Stomach (tissue), 9 donors: ENCODE data around the gene NTHL1. TPM values are rescaled to one million over a fixed set of nuclear protein-coding genes. Genes with fewer than 3 reads are reported as not detected.

Experiments used
- DNase-seq, 2 donors: peaks; one replicate each; pipeline versions ENCODE4 v3.0.0 to v3.0.0-alpha.2; 2013 to 2019
- H3K27ac ChIP-seq, 5 donors: fragments of 200-600 bp in 4 of 5; sonication (generic) in 4 of 5; one replicate each; pipeline ENCODE4 v1.5.1; 2013 to 2019; ENCODE audit warnings: mild to moderate bottlenecking in 1 of 5, moderate library complexity in 1 of 5
- H3K27me3 ChIP-seq, 3 donors: fragments of 200-600 bp; sonication (generic); one replicate each; pipeline ENCODE4 v1.5.1; 2017 to 2019; ENCODE audit warnings: mixed run types in 1 of 3
- H3K36me3 ChIP-seq, 4 donors: fragments of 200-600 bp; sonication (generic); 1 replicate in 3 of 4; 2 replicates in 1 of 4; pipeline ENCODE4 v1.5.1; 2016 to 2019
- H3K4me1 ChIP-seq, 4 donors: fragments of 200-600 bp; sonication (generic); one replicate each; pipeline ENCODE4 v1.5.1; 2016 to 2019
- H3K4me3 ChIP-seq, 4 donors: fragments of 200-600 bp; sonication (generic) in 3 of 4; one replicate each; pipeline ENCODE4 v1.5.1; 2016 to 2019; ENCODE audit warnings: mild to moderate bottlenecking in 1 of 4
- H3K9me3 ChIP-seq, 4 donors: fragments of 200-600 bp; sonication (generic); one replicate each; pipeline ENCODE4 v1.5.1; 2016 to 2019
- CTCF ChIP-seq, 7 experiments: fragments of 450-650 bp in 4 of 7; fragments of 200-600 bp in 3 of 7; sonication (generic) in 3 of 7; IDR thresholded peaks; one replicate each; pipeline ENCODE4 v1.5.1; 2016 to 2019; ENCODE audit warnings: antibody characterized with exemption in 7 of 7, control low read depth in 2 of 7, mild to moderate bottlenecking in 1 of 7
- EP300 ChIP-seq: sonication (generic); formaldehyde crosslinking; IDR thresholded peaks from one replicate; pipeline ENCODE4 v1.6.1; 2017; ENCODE audit warnings: antibody characterized with exemption
- POLR2A ChIP-seq, 4 donors: fragments of 450-650 bp; IDR thresholded peaks; one replicate each; pipeline ENCODE4 v1.6.1; 2016; ENCODE audit warnings: antibody characterized with exemption in 4 of 4, control low read depth in 2 of 4, mild to moderate bottlenecking in 1 of 4, moderate library complexity in 1 of 4
- POLR2AphosphoS5 ChIP-seq, 3 donors: sonication (generic); formaldehyde crosslinking; IDR thresholded peaks; one replicate each; pipeline ENCODE4 v1.6.1; 2016; ENCODE audit warnings: antibody characterized with exemption in 3 of 3
- WGBS, 5 donors: extraction: QIAGEN DNeasy Blood & Tissue Kit in 3 of 5; methylation state at CpG; one replicate each; pipeline versions ENCODE4 v1.1.5 to v1.1.7; 2013 to 2018; 5-methylcytosine and 5-hydroxymethylcytosine counted together
- intact Hi-C: fragments of 100-400 bp; cut with DNase I; formaldehyde crosslinking; loops from one replicate; pipeline ENCODE4 v1.15.1; 2023; ENCODE audit warnings: low total_unique reads
- polyA plus RNA-seq, 3 donors: library from polyadenylated mRNA; stranded (reverse); fragments of 200-250 nt; gene quantifications; one replicate each; pipeline ENCODE4 v1.2.3, GENCODE V29; 2013
- total RNA-seq, 5 donors: library from RNA; depleted of rRNA; stranded (reverse); fragments of >200 nt; gene quantifications; one replicate each; pipeline versions ENCODE4 v1.1.0 to v1.2.3, GENCODE V29; 2014 to 2016
- donor health status: healthy with polysubstance abuse.
- donor health status: Bipolar disorder and iron deficiency.
- donor health status: healthy.

Gene NTHL1
- total and polyA plus RNA-seq, 8 donors: 2.3 to 663 (median 32.9) TPM

GRCh38 chr16:2025251-2025650 lies 22.4 kb downstream of the NTHL1 start:
- TF ChIP-seq EP300 (no peak), POLR2A (IDR thresholded peaks at IDR 0.05) (no peak), POLR2AphosphoS5 (IDR thresholded peaks at IDR 0.05) (no peak), CTCF (IDR thresholded peaks at IDR 0.05) (no peak)
- Histone ChIP-seq H3K36me3 (peaks cover 4 to 10% (median 8%) of the 10 kb centered on the region in 4 donors), H3K4me3 (no peak overlapping the region), H3K4me1 (peaks cover 51 to 75% (median 68%) of the 10 kb centered on the region in 4 donors), H3K9me3 (no peaks in the 10 kb centered on the region), H3K27ac (no peak overlapping the region), H3K27me3 (peaks cover 6 to 34% (median 16%) of the 10 kb centered on the region in 3 donors)
- 90 to 99% (median 94%) methylated on average over 7 to 14 of the region's 14 CpGs for WGBS, 5 donors
- peak in 1 of 2 donors; percentile 8 for DNase-seq
- intact Hi-C loops: loop anchor here (10.0 kb wide), 1 partner anchor 60 kb away; no protein-coding TSS in a partner anchor

- no peak for DNase-seq
- TF ChIP-seq POLR2A (IDR thresholded peaks at IDR 0.05): no peak
- no peak for TF ChIP-seq EP300
- no peak for TF ChIP-seq CTCF (IDR thresholded peaks at IDR 0.05)
- no peak for TF ChIP-seq POLR2AphosphoS5 (IDR thresholded peaks at IDR 0.05)
- intact Hi-C loops: loop anchor here (5.0 to 10.0 kb wide), 2 partner anchors 61 to 128 kb away; no protein-coding TSS in a partner anchor
- 84 to 97% (median 90%) methylated on average over 12 of the region's 12 CpGs for WGBS, 5 donors
- H3K4me1 ChIP-seq: peaks cover 53 to 72% (median 68%) of the 10 kb centered on the region in 4 donors
- peak overlapping the region; percentile 66 to 81 (median 74) for H3K27ac ChIP-seq
- peaks cover 18 to 46% (median 28%) of the 10 kb centered on the region in 3 donors for H3K27me3 ChIP-seq
- no peaks in the 10 kb centered on the region for H3K9me3 ChIP-seq
- H3K4me3 ChIP-seq: peak overlapping the region in 1 of 4 donors; percentile 38
- H3K36me3 ChIP-seq: no peaks in the 10 kb centered on the region
Measured at GRCh38 chr16:2024032-2024420, 23.6 kb downstream of the NTHL1 start.

- Histone ChIP-seq H3K27ac (peak overlapping the region; percentile 66 to 81 (median 74)), H3K36me3 (no peaks in the 10 kb centered on the region), H3K9me3 (no peaks in the 10 kb centered on the region), H3K27me3 (peaks cover 20 to 52% (median 31%) of the 10 kb centered on the region in 3 donors), H3K4me1 (peaks cover 46 to 65% (median 62%) of the 10 kb centered on the region in 4 donors), H3K4me3 (peak overlapping the region; percentile 24 to 39 (median 35))
- peak; percentile 96 to 97 for DNase-seq
- WGBS, 5 donors: 9 to 27% (median 14%) methylated on average over 8 to 53 of the region's 53 CpGs
- intact Hi-C loops: loop anchor here (5.0 to 10.0 kb wide), 2 partner anchors 61 to 129 kb away; no protein-coding TSS in a partner anchor
- TF ChIP-seq EP300 (no peak), POLR2A (IDR thresholded peaks at IDR 0.05) (no peak), POLR2AphosphoS5 (IDR thresholded peaks at IDR 0.05) (peak; percentile 40 to 93 (median 47)), CTCF (IDR thresholded peaks at IDR 0.05) (peak in 6 of 7 experiments; percentile 87 to 99 (median 99))
Measured at GRCh38 chr16:2023092-2024031, 24.3 kb downstream of the NTHL1 start.

- H3K27me3 ChIP-seq: peaks cover 20 to 59% (median 31%) of the 10 kb centered on the region in 3 donors
- H3K36me3 ChIP-seq: no peaks in the 10 kb centered on the region
- DNase-seq: peak in 1 of 2 donors; percentile 79
- H3K4me3 ChIP-seq: peak overlapping the region; percentile 24 to 39 (median 35)
- 0 to 10% (median 3%) methylated on average over 2 to 14 of the region's 14 CpGs for WGBS, 5 donors
- peaks cover 39 to 59% (median 55%) of the 10 kb centered on the region in 4 donors for H3K4me1 ChIP-seq
- intact Hi-C loops: loop anchor here (5.0 to 10.0 kb wide), 2 partner anchors 62 to 130 kb away; no protein-coding TSS in a partner anchor
- peak overlapping the region in 2 of 5 donors; percentile 6 to 81 for H3K27ac ChIP-seq
- H3K9me3 ChIP-seq: no peaks in the 10 kb centered on the region
- TF ChIP-seq POLR2AphosphoS5 (IDR thresholded peaks at IDR 0.05) (no peak), POLR2A (IDR thresholded peaks at IDR 0.05) (no peak), CTCF (IDR thresholded peaks at IDR 0.05) (no peak), EP300 (no peak)
Measured at GRCh38 chr16:2022723-2023091, 24.9 kb downstream of the NTHL1 start.
